IMR-90 (cell line): Measurements from ENCODE around the gene CD99. TPM values are rescaled to one million over a fixed set of nuclear protein-coding genes. Genes with fewer than 3 reads are reported as not detected.

Experiments used
- ATAC-seq: fragments of 200-7000 bp; cut with Tn5 transposase; 2 replicates; pipeline ENCODE4 v1.9.1; 2020; ENCODE audit warnings: low read depth, mild to moderate bottlenecking, moderate library complexity
- BruUV-seq: library from RNA; stranded (reverse); fragments of 400-500 nt; replicated peaks from 2 replicates; lab custom pipeline; 2021; lab: Mats Ljungman, UMichigan
- CTCF ChIA-PET: fragments of 300-600 bp; formaldehyde crosslinking; extraction: SDS; loops from one replicate; lab custom pipeline; 2021; ENCODE audit warnings: antibody characterized with exemption; lab: Yijun Ruan, JAX
- POLR2A ChIA-PET: fragments of 300-600 bp; sonication (Branson Sonifier 250); formaldehyde crosslinking; loops from one replicate; lab custom pipeline; 2022; ENCODE audit warnings: antibody characterized with exemption; ENCODE audit not compliant: unreplicated experiment; lab: Charles Lee
- DNase-seq: peaks from one replicate; pipeline ENCODE4 v3.0.0; 2013
- H2AFZ ChIP-seq: replicated peaks from 2 replicates; pipeline ENCODE3; 2013; ENCODE audit warnings: low read length, mild to moderate bottlenecking; ENCODE audit not compliant: poor library complexity
- H2AK5ac ChIP-seq: 2 replicates; pipeline ENCODE4 v1.6.1; 2013; ENCODE audit warnings: low read depth, low read length, inconsistent platforms
- H2AK9ac ChIP-seq: replicated peaks from 2 replicates; pipeline ENCODE3; 2013; ENCODE audit warnings: mild to moderate bottlenecking, low read depth, low read length, moderate library complexity; ENCODE audit not compliant: poor library complexity
- H2BK120ac ChIP-seq: 2 replicates; pipeline ENCODE4 v1.6.1; 2013; ENCODE audit warnings: low read depth, low read length, inconsistent platforms
- H2BK15ac ChIP-seq: 3 replicates; pipeline ENCODE4 v1.6.1; 2013; ENCODE audit warnings: low read depth, low read length, inconsistent platforms
- H2BK20ac ChIP-seq: 2 replicates; pipeline ENCODE4 v1.6.1; 2013; ENCODE audit warnings: low read depth, mild to moderate bottlenecking, inconsistent platforms, low read length, moderate library complexity
- H2BK5ac ChIP-seq: 2 replicates; pipeline ENCODE4 v1.6.1; 2013; ENCODE audit warnings: mild to moderate bottlenecking, low read depth, low read length, inconsistent platforms; ENCODE audit not compliant: poor library complexity, severe bottlenecking
- H3K14ac ChIP-seq: replicated peaks from 2 replicates; pipeline ENCODE4 v1.6.1; 2013; ENCODE audit warnings: low read depth, low read length, inconsistent platforms
- H3K18ac ChIP-seq: 2 replicates; pipeline ENCODE4 v1.6.1; 2013; ENCODE audit warnings: low read depth, low read length, control low read depth
- H3K23ac ChIP-seq: 2 replicates; pipeline ENCODE4 v1.6.1; 2013; ENCODE audit warnings: low read depth, low read length, inconsistent platforms
- H3K27ac ChIP-seq: 2 replicates; pipeline ENCODE4 v1.5.1; 2013; ENCODE audit warnings: mild to moderate bottlenecking, control low read depth, low read length; ENCODE audit not compliant: insufficient read depth
- H3K27me3 ChIP-seq: 2 replicates; pipeline ENCODE4 v1.6.1; 2013; ENCODE audit warnings: low read length; ENCODE audit not compliant: control insufficient read depth, insufficient read depth
- H3K36me3 ChIP-seq: 2 replicates; pipeline ENCODE4 v1.6.1; 2013; ENCODE audit warnings: low read length, mixed read lengths; ENCODE audit not compliant: control insufficient read depth, insufficient read depth
- H3K4ac ChIP-seq: 2 replicates; pipeline ENCODE4 v1.6.1; 2013; ENCODE audit warnings: low read depth, low read length, inconsistent platforms
- H3K4me1 ChIP-seq: 2 replicates; pipeline ENCODE4 v1.6.1; 2013; ENCODE audit warnings: low read length, mixed read lengths; ENCODE audit not compliant: control insufficient read depth, insufficient read depth
- H3K4me2 ChIP-seq: 2 replicates; pipeline ENCODE4 v1.6.1; 2013; ENCODE audit warnings: low read depth, mild to moderate bottlenecking, control low read depth, low read length, moderate library complexity
- H3K4me3 ChIP-seq: 2 replicates; pipeline ENCODE4 v1.5.1; 2013; ENCODE audit warnings: low read depth, mild to moderate bottlenecking, control low read depth, low read length, moderate library complexity; ENCODE audit not compliant: insufficient read depth
- H3K56ac ChIP-seq: 2 replicates; pipeline ENCODE4 v1.6.1; 2013; ENCODE audit warnings: low read length, inconsistent platforms; ENCODE audit not compliant: insufficient read depth; ENCODE audit errors: extremely low read depth
- H3K79me1 ChIP-seq, 2 experiments: 2 replicates each; pipeline ENCODE4 v1.6.1; 2013; ENCODE audit warnings: low read length in 2 of 2, inconsistent platforms in 1 of 2, low read depth in 1 of 2
- H3K9ac ChIP-seq: 2 replicates; pipeline ENCODE4 v1.6.1; 2013; ENCODE audit warnings: low read depth, low read length, control low read depth
- H3K9me1 ChIP-seq: 2 replicates; pipeline ENCODE4 v1.6.1; 2013; ENCODE audit warnings: low read length, inconsistent platforms; ENCODE audit not compliant: insufficient read depth
- H3K9me3 ChIP-seq: 2 replicates; pipeline ENCODE4 v1.6.1; 2013; ENCODE audit warnings: low read length; ENCODE audit not compliant: control insufficient read depth, insufficient read depth
- H4K20me1 ChIP-seq: 2 replicates; pipeline ENCODE4 v1.6.1; 2013; ENCODE audit warnings: low read length, inconsistent platforms; ENCODE audit not compliant: insufficient read depth
- H4K5ac ChIP-seq: 2 replicates; pipeline ENCODE4 v1.6.1; 2013; ENCODE audit warnings: mild to moderate bottlenecking, low read depth, low read length, control low read depth
- H4K8ac ChIP-seq, 2 experiments: 2 replicates each; pipeline ENCODE4 v1.6.1; 2013; ENCODE audit warnings: low read depth in 2 of 2, low read length in 2 of 2, control low read depth in 1 of 2, inconsistent platforms in 1 of 2
- H4K91ac ChIP-seq: 2 replicates; pipeline ENCODE4 v1.6.1; 2013; ENCODE audit warnings: low read depth, low read length, inconsistent platforms; ENCODE audit not compliant: insufficient read depth
- BHLHE40 ChIP-seq: fragments of 150-350 bp; IDR thresholded peaks from 2 replicates; pipeline ENCODE4 v1.6.1; 2016; ENCODE audit warnings: mild to moderate bottlenecking, low read depth, low read length
- CEBPB ChIP-seq: IDR thresholded peaks from 2 replicates; pipeline ENCODE4 v1.6.1; 2012; ENCODE audit warnings: low read depth, low read length, improper control_type of control experiment
- CHD1 ChIP-seq: IDR thresholded peaks from 2 replicates; pipeline ENCODE4 v1.6.1; 2012; ENCODE audit warnings: low read depth, low read length, improper control_type of control experiment
- CTCF ChIP-seq: conservative IDR thresholded peaks from 2 replicates; pipeline ENCODE4 v1.5.1; 2012; ENCODE audit warnings: mild to moderate bottlenecking, low read depth, low read length, improper control_type of control experiment
- ELK1 ChIP-seq: fragments of 150-350 bp; IDR thresholded peaks from 2 replicates; pipeline ENCODE4 v1.6.1; 2016; ENCODE audit warnings: low read depth, mild to moderate bottlenecking, low read length, moderate library complexity, borderline replicate concordance
- FOS ChIP-seq: fragments of 150-350 bp; IDR thresholded peaks from 2 replicates; pipeline ENCODE4 v1.6.1; 2016; ENCODE audit warnings: low read depth, low read length
- MAFK ChIP-seq: IDR thresholded peaks from 2 replicates; pipeline ENCODE4 v1.6.1; 2012; ENCODE audit warnings: low read depth, low read length, improper control_type of control experiment
- MAZ ChIP-seq: IDR thresholded peaks from 2 replicates; pipeline ENCODE4 v1.6.1; 2012; ENCODE audit warnings: low read depth, mild to moderate bottlenecking, low read length, improper control_type of control experiment, moderate library complexity, borderline replicate concordance
- MXI1 ChIP-seq: IDR thresholded peaks from 2 replicates; pipeline ENCODE4 v1.6.1; 2012; ENCODE audit warnings: low read depth, mild to moderate bottlenecking, low read length, moderate library complexity, borderline replicate concordance
- NFE2L2 ChIP-seq: fragments of 150-350 bp; IDR thresholded peaks from 2 replicates; pipeline ENCODE4 v1.6.1; 2016; ENCODE audit warnings: low read depth, mild to moderate bottlenecking, low read length
- POLR2A ChIP-seq: IDR thresholded peaks from 2 replicates; pipeline ENCODE4 v1.6.1; 2012; ENCODE audit warnings: mild to moderate bottlenecking, low read depth, low read length
- RAD21 ChIP-seq: IDR thresholded peaks from 2 replicates; pipeline ENCODE4 v1.6.1; 2012; ENCODE audit warnings: low read length, improper control_type of control experiment
- RCOR1 ChIP-seq: IDR thresholded peaks from 2 replicates; pipeline ENCODE4 v1.6.1; 2012; ENCODE audit warnings: mild to moderate bottlenecking, low read length, improper control_type of control experiment; ENCODE audit not compliant: insufficient replicate concordance
- RFX5 ChIP-seq: IDR thresholded peaks from 2 replicates; pipeline ENCODE4 v1.8.0; 2012; ENCODE audit warnings: low read depth, mild to moderate bottlenecking, low read length, moderate library complexity
- SMC3 ChIP-seq: fragments of 150-350 bp; IDR thresholded peaks from 2 replicates; pipeline ENCODE4 v1.6.1; 2016; ENCODE audit warnings: low read depth, mild to moderate bottlenecking, antibody characterized with exemption, low read length, moderate library complexity
- USF2 ChIP-seq: fragments of 150-350 bp; IDR thresholded peaks from 2 replicates; pipeline ENCODE4 v1.6.1; 2017; ENCODE audit warnings: mild to moderate bottlenecking, antibody characterized with exemption, low read length, low read depth
- WGBS, 2 experiments: methylation state at CpG; one replicate each; pipeline versions ENCODE4 v1.1.5 to v1.1.7; 2013; ENCODE audit warnings: missing lambda C conversion rate in 2 of 2; ENCODE audit not compliant: insufficient read length in 1 of 2; ENCODE audit errors: extremely low coverage in 2 of 2; 5-methylcytosine and 5-hydroxymethylcytosine counted together
- dilution Hi-C: fragments of 300-500 bp; cut with HindIII; formaldehyde crosslinking; loops from one replicate; pipeline ENCODE4 v1.14.3; 2018; ENCODE audit warnings: low sequenced_read_pairs; ENCODE audit not compliant: unreplicated experiment
- in situ Hi-C: fragments of 300-500 bp; cut with MboI; formaldehyde crosslinking; loops from 3 replicates; pipeline ENCODE4 v1.14.3; 2019; ENCODE audit warnings: low sequenced_read_pairs, inconsistent platforms, mixed read lengths
- intact Hi-C: fragments of 100-400 bp; cut with micrococcal nuclease; formaldehyde crosslinking; loops from 2 replicates; pipeline ENCODE4 v1.10.0; 2022
- polyA plus RNA-seq, 3 experiments: library from polyadenylated mRNA; depleted of rRNA; stranded (reverse); fragments of >200 nt; gene quantifications; 2 replicates each; pipeline ENCODE4 v1.2.3, GENCODE V29; 2012; ENCODE audit warnings: low replicate concordance in 1 of 3
- total RNA-seq: library from RNA; depleted of rRNA; stranded (reverse); fragments of >200 nt; gene quantifications from 2 replicates; pipeline ENCODE4 v1.2.3, GENCODE V29; 2012

CD99 gene
- total and polyA plus RNA-seq, 2 of the 4 experiments (the other 2 are of a cell fraction): 102 to 369 TPM

GRCh38 chrX:2714551-2714950 lies 23.5 kb downstream of the CD99 start:
- WGBS, 2 experiments: 90% methylated on average over 3 of the region's 6 CpGs; no CpG with 5 or more reads in 1 of the 2 experiments

More at GRCh38 chrX:2714551-2714950, 23.5 kb downstream of the CD99 start:
- H3K4me3 ChIP-seq: no peak overlapping the region
- H4K8ac ChIP-seq: no peak overlapping the region
- H2BK5ac ChIP-seq: no peak overlapping the region
- no peak overlapping the region for H2BK15ac ChIP-seq
- H3K9ac ChIP-seq: no peak overlapping the region
- DNase-seq: no peak
- H3K18ac ChIP-seq: no peak overlapping the region
- H2AFZ ChIP-seq: no peak overlapping the region
- no peak overlapping the region for H4K5ac ChIP-seq
- H3K9me1 ChIP-seq: peaks cover 21% of the 10 kb centered on the region
- no peak overlapping the region for H3K56ac ChIP-seq
- H2AK9ac ChIP-seq: no peak overlapping the region
- ATAC-seq: no peak
- in situ Hi-C loops (no loop called here), dilution Hi-C loops (no loop called here), intact Hi-C loops (no loop called here)
- no peak overlapping the region for H4K91ac ChIP-seq
- H3K14ac ChIP-seq: no peak overlapping the region
- ChIA-PET POLR2A (no interaction called here), CTCF (no interaction called here)
- H3K4ac ChIP-seq: no peak overlapping the region
- H3K27me3 ChIP-seq: no peaks in the 10 kb centered on the region
- TF ChIP-seq MAZ: no peak
- no peak for TF ChIP-seq RAD21
- no peak for TF ChIP-seq USF2
- no peak for TF ChIP-seq CEBPB
- TF ChIP-seq NFE2L2: no peak
- TF ChIP-seq CTCF: no peak
- TF ChIP-seq FOS: no peak
- TF ChIP-seq ELK1: no peak
- no peak for TF ChIP-seq MXI1
- TF ChIP-seq RFX5: no peak
- TF ChIP-seq BHLHE40: no peak
- no peak for TF ChIP-seq SMC3
- TF ChIP-seq MAFK: no peak
- TF ChIP-seq RCOR1: no peak
- TF ChIP-seq POLR2A: no peak
- TF ChIP-seq CHD1: no peak
- H2AK5ac ChIP-seq: no peak overlapping the region
- H3K4me1 ChIP-seq: peaks cover 7% of the 10 kb centered on the region
- H3K9me3 ChIP-seq: no peaks in the 10 kb centered on the region
- no peak overlapping the region for H3K23ac ChIP-seq
- no peak overlapping the region for H2BK20ac ChIP-seq
- peaks cover 24 to 60% of the 10 kb centered on the region in 2 experiments for H3K79me1 ChIP-seq
- BruUV-seq: no TSS peak
- H3K27ac ChIP-seq: no peak overlapping the region
- H3K4me2 ChIP-seq: no peak overlapping the region
- no peak overlapping the region for H2BK120ac ChIP-seq
- peaks cover 37% of the 10 kb centered on the region for H3K36me3 ChIP-seq
- H4K20me1 ChIP-seq: peaks cover 38% of the 10 kb centered on the region
